ENCODE measurements around the gene SAE1.

SAE1 gene

GRCh38 chr19:47236072-47236675 is 105.5 kb downstream of the SAE1 start:
- no peak for TF ChIP-seq CTCF (IDR thresholded peaks at IDR 0.05; ENCODE audit: borderline replicate concordance, extremely low read depth, low read length, poor library complexity, severe bottlenecking)
- no peak for TF ChIP-seq EZH2 (IDR thresholded peaks at IDR 0.05; ENCODE audit: borderline replicate concordance, low read depth, low read length, severe bottlenecking)
- peaks cover 23% of the 10 kb centered on the region for H3K4me1 ChIP-seq (ENCODE audit: insufficient read depth, low read length)
- H3K27ac ChIP-seq (ENCODE audit: low read length) = no peak overlapping the region
- no peaks in the 10 kb centered on the region for H3K36me3 ChIP-seq (ENCODE audit: insufficient read depth, low read length)
- no peak overlapping the region for H3K4me3 ChIP-seq (ENCODE audit: low read depth in 1 of 2, low read length in 2 of 2)
- no peak overlapping the region for H3K4me2 ChIP-seq (ENCODE audit: insufficient read depth, low read length)
- H3K27me3 ChIP-seq (ENCODE audit: insufficient read depth, low read length, poor library complexity) = no peaks in the 10 kb centered on the region
- H4K20me1 ChIP-seq (ENCODE audit: insufficient read depth, low read length) = no peaks in the 10 kb centered on the region; the same call in 1 of the 2 replicates
- DNase-seq (no peak), ATAC-seq (ENCODE audit: insufficient read depth, low read depth) (no peak)
- H2AFZ ChIP-seq (ENCODE audit: low read depth, low read length) = no peak overlapping the region
- no peaks in the 10 kb centered on the region for H3K9me3 ChIP-seq (ENCODE audit: insufficient read depth, low read length, severe bottlenecking)
- no peaks in the 10 kb centered on the region for H3K79me2 ChIP-seq (ENCODE audit: insufficient read depth, low read length)
- no peak overlapping the region for H3K9ac ChIP-seq (ENCODE audit: low read depth, low read length)

GRCh38 chr19:47239152-47239551 is 108.5 kb downstream of the SAE1 start:
- peaks cover 22% of the 10 kb centered on the region for H3K4me1 ChIP-seq (ENCODE audit: insufficient read depth, low read length)
- H3K9me3 ChIP-seq (ENCODE audit: insufficient read depth, low read length, severe bottlenecking) = no peaks in the 10 kb centered on the region
- H3K9ac ChIP-seq (ENCODE audit: low read depth, low read length) = no peak overlapping the region
- H2AFZ ChIP-seq (ENCODE audit: low read depth, low read length) = no peak overlapping the region
- no peaks in the 10 kb centered on the region for H3K79me2 ChIP-seq (ENCODE audit: insufficient read depth, low read length)
- no peak for TF ChIP-seq CTCF (IDR thresholded peaks at IDR 0.05; ENCODE audit: borderline replicate concordance, extremely low read depth, low read length, poor library complexity, severe bottlenecking)
- no peak for TF ChIP-seq EZH2 (IDR thresholded peaks at IDR 0.05; ENCODE audit: borderline replicate concordance, low read depth, low read length, severe bottlenecking)
- no peak overlapping the region for H3K27ac ChIP-seq (ENCODE audit: low read length)
- H4K20me1 ChIP-seq (ENCODE audit: insufficient read depth, low read length) = no peaks in the 10 kb centered on the region; the same call in 1 of the 2 replicates
- DNase-seq (no peak), ATAC-seq (ENCODE audit: insufficient read depth, low read depth) (no peak)
- H3K36me3 ChIP-seq (ENCODE audit: insufficient read depth, low read length) = no peaks in the 10 kb centered on the region
- no peak overlapping the region for H3K4me2 ChIP-seq (ENCODE audit: insufficient read depth, low read length)
- no peak overlapping the region for H3K4me3 ChIP-seq (ENCODE audit: low read depth in 1 of 2, low read length in 2 of 2)
- H3K27me3 ChIP-seq (ENCODE audit: insufficient read depth, low read length, poor library complexity) = no peaks in the 10 kb centered on the region

GRCh38 chr19:47239610-47240296 is 109.1 kb downstream of the SAE1 start:
- ATAC-seq (ENCODE audit: insufficient read depth, low read depth) = no peak

More at GRCh38 chr19:47239610-47240296, 109.1 kb downstream of the SAE1 start:
- DNase-seq = no peak
- H3K27me3 ChIP-seq (ENCODE audit: insufficient read depth, low read length, poor library complexity) = no peaks in the 10 kb centered on the region
- H3K36me3 ChIP-seq (ENCODE audit: insufficient read depth, low read length) = no peaks in the 10 kb centered on the region
- H3K27ac ChIP-seq (ENCODE audit: low read length) = no peak overlapping the region
- no peak overlapping the region for H2AFZ ChIP-seq (ENCODE audit: low read depth, low read length)
- peaks cover 28% of the 10 kb centered on the region for H3K4me1 ChIP-seq (ENCODE audit: insufficient read depth, low read length)
- TF ChIP-seq CTCF (IDR thresholded peaks at IDR 0.05; ENCODE audit: borderline replicate concordance, extremely low read depth, low read length, poor library complexity, severe bottlenecking) (no peak), EZH2 (IDR thresholded peaks at IDR 0.05; ENCODE audit: borderline replicate concordance, low read depth, low read length, severe bottlenecking) (no peak)
- H3K9me3 ChIP-seq (ENCODE audit: insufficient read depth, low read length, severe bottlenecking) = no peaks in the 10 kb centered on the region
- no peaks in the 10 kb centered on the region; the same call in 1 of the 2 replicates for H4K20me1 ChIP-seq (ENCODE audit: insufficient read depth, low read length)
- H3K4me3 ChIP-seq (ENCODE audit: low read depth in 1 of 2, low read length in 2 of 2) = no peak overlapping the region
- H3K9ac ChIP-seq (ENCODE audit: low read depth, low read length) = no peak overlapping the region
- H3K79me2 ChIP-seq (ENCODE audit: insufficient read depth, low read length) = no peaks in the 10 kb centered on the region
- no peak overlapping the region for H3K4me2 ChIP-seq (ENCODE audit: insufficient read depth, low read length)

All from DND-41 (cell line).